HEK293T (cell line): Measurements from ENCODE around the gene TEDDM1.
A peak's percentile ranks its signal among the peaks of the same experiment; 100 is the strongest.

ENCODE experiments used
- CTCF ChIA-PET: fragments of 350-600 bp; formaldehyde crosslinking; extraction: SDS; loops from one replicate; lab custom pipeline; 2021; ENCODE audit warnings: antibody characterized with exemption, inconsistent platforms; lab: Yijun Ruan, JAX
- POLR2A ChIA-PET: fragments of 350-600 bp; formaldehyde crosslinking; extraction: SDS; loops from one replicate; lab custom pipeline; 2020; ENCODE audit warnings: antibody characterized with exemption, inconsistent platforms; lab: Yijun Ruan, JAX
- DNase-seq: peaks from one replicate; pipeline ENCODE4 v3.0.0; 2012; ENCODE audit warnings: mixed read lengths; ENCODE audit errors: extremely low spot score
- ARNT ChIP-seq: fragments of 450-650 bp; IDR thresholded peaks from 2 replicates; pipeline ENCODE4 v1.6.1; 2017; ENCODE audit warnings: mild to moderate bottlenecking
- BHLHE40 ChIP-seq: fragments of 450-650 bp; IDR thresholded peaks from 2 replicates; pipeline ENCODE4 v1.6.1; 2016; ENCODE audit warnings: mild to moderate bottlenecking, moderate library complexity, borderline replicate concordance
- CTBP1 ChIP-seq: fragments of 450-650 bp; IDR thresholded peaks from 2 replicates; pipeline ENCODE4 v1.6.1; 2016; ENCODE audit warnings: borderline replicate concordance
- ELF4 ChIP-seq: fragments of 450-650 bp; IDR thresholded peaks from 2 replicates; pipeline ENCODE4 v1.6.1; 2017; ENCODE audit warnings: antibody characterized with exemption
- FOXA1 ChIP-seq: fragments of 450-650 bp; IDR thresholded peaks from 2 replicates; pipeline ENCODE4 v1.6.1; 2016; ENCODE audit warnings: mild to moderate bottlenecking
- FOXK2 ChIP-seq: fragments of 450-650 bp; IDR thresholded peaks from 2 replicates; pipeline ENCODE4 v1.6.1; 2016; ENCODE audit warnings: mild to moderate bottlenecking
- FOXM1 ChIP-seq: fragments of 450-650 bp; IDR thresholded peaks from 2 replicates; pipeline ENCODE4 v1.6.1; 2017; ENCODE audit warnings: mild to moderate bottlenecking, borderline replicate concordance
- HDGF ChIP-seq: fragments of 450-650 bp; IDR thresholded peaks from 2 replicates; pipeline ENCODE4 v1.6.1; 2017; ENCODE audit warnings: antibody characterized with exemption, borderline replicate concordance
- L3MBTL2 ChIP-seq: fragments of 450-650 bp; conservative IDR thresholded peaks from 2 replicates; pipeline ENCODE4 v1.6.1; 2016; ENCODE audit warnings: mild to moderate bottlenecking
- LEF1 ChIP-seq: fragments of 450-650 bp; IDR thresholded peaks from 2 replicates; pipeline ENCODE4 v1.6.1; 2017; ENCODE audit warnings: mild to moderate bottlenecking, borderline replicate concordance
- NFRKB ChIP-seq: fragments of 450-650 bp; IDR thresholded peaks from 2 replicates; pipeline ENCODE4 v1.6.1; 2016; ENCODE audit warnings: mild to moderate bottlenecking, moderate library complexity
- SP1 ChIP-seq: fragments of 450-650 bp; IDR thresholded peaks from 2 replicates; pipeline ENCODE4 v1.6.1; 2017
- SUZ12 ChIP-seq: fragments of 450-650 bp; IDR thresholded peaks from 2 replicates; pipeline ENCODE4 v1.6.1; 2016; ENCODE audit warnings: mild to moderate bottlenecking
- TARDBP ChIP-seq: fragments of 450-650 bp; IDR thresholded peaks from 2 replicates; pipeline ENCODE4 v1.6.1; 2016
- ZNF384 ChIP-seq: fragments of 450-650 bp; IDR thresholded peaks from 2 replicates; pipeline ENCODE4 v1.6.1; 2016
- TF ChIP-seq, protein P1 (sequence below): fragments of 450-650 bp; IDR thresholded peaks from 2 replicates; pipeline ENCODE4 v1.6.1; 2016

The TEDDM1 gene

DNA sequence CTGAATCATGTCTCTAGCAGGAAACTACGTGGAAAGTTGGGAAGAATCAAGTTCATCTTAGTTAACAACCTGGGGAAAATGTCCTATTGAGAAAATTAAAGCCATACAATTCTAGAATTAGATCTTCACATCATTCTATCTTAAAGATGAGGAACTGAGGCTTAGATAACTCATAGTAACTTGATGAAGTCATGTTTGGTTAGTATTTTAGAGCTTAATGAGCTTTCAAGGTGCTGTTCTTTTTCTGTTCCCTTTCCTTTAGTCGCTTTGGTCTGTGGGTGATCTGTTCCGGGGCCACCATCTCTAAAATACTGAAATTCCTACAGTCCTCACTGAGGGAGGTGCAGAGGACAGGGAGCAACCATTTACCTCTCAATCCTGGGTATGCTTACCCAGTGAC is 4.6 kb downstream of the TEDDM1 start:
- CTCF ChIA-PET, result interaction anchor here (0.8 to 2.9 kb wide), 4 partner anchors 12 to 311 kb away, joined by 3 to 29 read pairs (median 7); no protein-coding TSS in a partner anchor
- POLR2A ChIA-PET, result interaction anchor here (0.6 to 0.8 kb wide), 2 partner anchors 93 to 198 kb away, joined by 3 read pairs; no protein-coding TSS in a partner anchor
- no peak for TF ChIP-seq SP1
- TF ChIP-seq TARDBP, result no peak
- no peak for TF ChIP-seq ARNT
- TF ChIP-seq SUZ12, result no peak
- TF ChIP-seq ZNF384, result no peak
- no peak for TF ChIP-seq NFRKB
- TF ChIP-seq ELF4, result no peak
- TF ChIP-seq HDGF, result no peak
- TF ChIP-seq L3MBTL2, result no peak
- TF ChIP-seq BHLHE40, result no peak
- TF ChIP-seq LEF1, result no peak
- TF ChIP-seq CTBP1, result no peak
- TF ChIP-seq FOXM1, result no peak
- TF ChIP-seq, protein P1, sequence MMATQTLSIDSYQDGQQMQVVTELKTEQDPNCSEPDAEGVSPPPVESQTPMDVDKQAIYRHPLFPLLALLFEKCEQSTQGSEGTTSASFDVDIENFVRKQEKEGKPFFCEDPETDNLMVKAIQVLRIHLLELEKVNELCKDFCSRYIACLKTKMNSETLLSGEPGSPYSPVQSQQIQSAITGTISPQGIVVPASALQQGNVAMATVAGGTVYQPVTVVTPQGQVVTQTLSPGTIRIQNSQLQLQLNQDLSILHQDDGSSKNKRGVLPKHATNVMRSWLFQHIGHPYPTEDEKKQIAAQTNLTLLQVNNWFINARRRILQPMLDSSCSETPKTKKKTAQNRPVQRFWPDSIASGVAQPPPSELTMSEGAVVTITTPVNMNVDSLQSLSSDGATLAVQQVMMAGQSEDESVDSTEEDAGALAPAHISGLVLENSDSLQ, result no peak
- no peak for DNase-seq

DNA sequence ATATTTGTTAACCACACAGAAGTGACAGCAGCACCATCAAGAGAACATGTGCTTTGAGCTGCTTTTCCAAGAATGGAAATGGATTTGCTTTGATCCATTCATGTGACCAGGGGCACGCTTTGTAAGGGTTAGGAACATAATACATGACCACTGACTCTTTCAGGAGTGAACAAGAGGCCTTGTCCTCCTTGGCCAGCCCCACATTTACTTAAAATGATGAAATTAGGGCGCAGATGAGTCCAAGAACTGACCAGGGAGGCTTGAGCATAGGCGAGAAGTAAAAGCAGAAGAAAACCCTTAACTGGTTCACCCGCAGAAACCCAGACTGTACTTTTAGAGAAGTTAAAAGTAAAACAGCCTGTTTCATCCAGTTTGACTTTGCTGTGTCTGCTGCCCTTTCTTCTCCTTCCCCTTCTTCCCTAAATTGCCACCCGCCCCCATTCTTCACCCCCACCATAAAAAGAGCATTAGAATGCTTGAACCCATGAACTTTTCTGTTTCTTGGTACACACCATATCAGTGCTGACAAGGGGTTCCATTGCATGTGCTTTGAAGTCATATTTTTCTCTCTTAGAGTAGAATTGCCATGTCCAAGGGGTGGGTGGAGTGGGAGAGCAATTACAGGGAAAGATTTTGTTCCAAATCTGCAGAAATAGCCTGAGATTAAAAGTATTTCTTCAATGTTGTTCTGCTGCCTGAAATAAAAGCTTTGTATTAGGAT is 6.3 kb downstream of the TEDDM1 start:
- ChIA-PET POLR2A (no interaction called here), CTCF (interaction anchor here (1.0 to 2.9 kb wide), 4 partner anchors 251 to 313 kb away, joined by 3 to 29 read pairs (median 4); no protein-coding TSS in a partner anchor)
- no peak for DNase-seq
- TF ChIP-seq FOXM1 (no peak), SP1 (no peak), ARNT (no peak), L3MBTL2 (no peak), NFRKB (no peak), FOXK2 (no peak), LEF1 (no peak), TARDBP (no peak), FOXA1 (no peak), SUZ12 (no peak), CTBP1 (no peak), BHLHE40 (no peak), HDGF (no peak), ELF4 (no peak), ZNF384 (no peak)
- TF ChIP-seq, protein P1, result no peak

DNA sequence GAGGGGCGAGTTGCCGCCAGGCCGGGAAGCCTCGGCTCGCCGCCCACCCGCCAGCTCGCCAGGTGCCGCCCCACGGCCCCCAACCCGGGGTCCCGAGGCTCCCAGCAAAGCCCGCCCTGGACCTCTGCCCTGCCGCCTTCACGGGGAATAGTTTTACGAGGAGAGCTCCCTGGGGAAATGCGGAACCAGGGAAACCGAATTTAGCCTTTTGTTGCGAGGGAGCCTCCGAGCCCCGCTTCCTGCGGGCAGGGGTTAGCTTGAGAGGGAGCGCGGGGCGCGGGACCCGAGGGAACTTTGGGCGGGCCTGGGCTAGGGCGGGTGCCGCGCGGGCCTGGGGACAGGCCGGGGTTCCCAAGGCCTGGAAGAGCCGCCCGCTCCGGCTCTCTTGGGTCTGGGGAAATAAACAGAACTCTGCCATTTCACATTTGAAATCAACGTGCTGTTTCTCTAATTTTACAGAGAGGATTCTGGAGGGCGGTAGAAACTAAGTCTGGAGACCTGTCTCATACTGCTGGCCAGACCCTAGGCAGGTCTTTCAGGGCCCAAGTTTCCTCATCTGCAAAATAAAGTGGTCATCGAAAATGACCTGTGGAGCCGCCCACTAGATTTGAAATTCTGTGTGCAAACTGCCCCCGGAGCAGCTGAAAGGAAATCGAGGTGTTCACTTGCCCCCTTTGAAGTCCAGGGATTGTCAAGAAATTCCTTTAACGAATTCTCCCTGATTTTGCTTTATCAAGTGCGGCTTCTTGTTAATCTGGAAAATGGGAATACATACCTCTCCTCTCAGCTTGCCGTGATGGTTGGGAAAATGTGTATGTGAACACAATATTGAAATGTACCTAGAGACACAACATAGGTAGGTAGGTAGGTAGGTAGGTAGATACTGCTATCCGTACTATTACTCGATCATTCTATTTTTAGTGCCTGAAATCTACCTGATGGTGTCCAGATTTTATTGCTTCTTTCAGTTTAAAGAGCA is 8.1 kb downstream of the TEDDM1 start:
- POLR2A ChIA-PET, result interaction anchor here (0.6 to 1.3 kb wide), 13 partner anchors 9 to 323 kb away, joined by 3 to 13 read pairs (median 4); no protein-coding TSS in a partner anchor

DNA sequence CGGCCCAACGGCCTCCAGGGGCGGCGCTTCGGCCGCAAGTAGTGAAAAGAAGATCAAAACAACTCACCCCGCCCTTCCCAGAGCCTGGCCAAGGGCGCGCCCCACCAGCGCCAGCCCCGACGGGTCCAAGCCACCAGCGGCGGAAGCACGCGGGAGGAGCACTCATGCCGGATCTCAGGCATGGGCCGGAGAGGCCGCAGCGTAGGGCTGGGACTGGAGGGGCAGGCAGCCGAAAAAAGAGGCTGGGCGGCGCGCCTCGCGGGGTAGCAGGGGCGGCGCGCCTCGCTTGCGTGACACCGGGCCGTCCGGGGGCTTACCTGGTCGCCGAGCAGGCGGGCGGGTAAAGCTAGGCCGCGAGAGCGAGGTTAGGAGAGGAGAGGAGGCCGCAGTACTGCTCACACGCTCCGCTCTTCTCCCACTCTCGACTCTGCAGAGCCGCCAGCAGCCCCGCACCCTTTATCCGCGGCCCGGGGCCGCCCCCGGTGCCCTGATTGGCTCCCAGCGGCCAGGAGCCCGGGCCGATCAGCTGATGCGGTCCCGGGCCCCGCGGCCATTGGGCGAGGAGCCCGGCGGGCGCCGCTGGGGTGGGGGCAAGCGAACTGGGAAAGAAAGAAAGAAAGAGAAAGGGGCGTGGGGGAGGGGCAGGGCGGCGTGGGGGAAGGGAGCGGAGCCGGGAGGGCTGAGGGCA is 9.0 kb downstream of the TEDDM1 start, which contains the start of gene GLUL:
Gene GLUL, minus strand, starts transcription at position 429 of the 688 bp plus-strand sequence. CDS start 3,053 bp downstream, outside the sequence.
- peak; percentile 73 for TF ChIP-seq L3MBTL2
- peak; percentile 10; the same call in 1 of the 2 replicates for TF ChIP-seq TARDBP
- TF ChIP-seq NFRKB, result no peak
- TF ChIP-seq SUZ12, result no peak
- no peak for TF ChIP-seq ZNF384
- peak; percentile 80 for TF ChIP-seq ELF4
- peak; percentile 54; the same call in 1 of the 2 replicates for TF ChIP-seq ARNT
- TF ChIP-seq CTBP1, result no peak
- POLR2A ChIA-PET, result interaction anchor here (0.6 to 1.3 kb wide), 13 partner anchors 10 to 322 kb away, joined by 3 to 13 read pairs (median 4); no protein-coding TSS in a partner anchor
- peak; percentile 96 for DNase-seq
- CTCF ChIA-PET, result interaction anchor here (1.7 kb wide), 1 partner anchor 248 kb away, joined by 5 read pairs; no protein-coding TSS in a partner anchor

More for the DNA sequence above, 8.1 kb downstream of the TEDDM1 start:
- CTCF ChIA-PET, result interaction anchor here (1.7 kb wide), 1 partner anchor 249 kb away, joined by 5 read pairs; no protein-coding TSS in a partner anchor
- DNase-seq, result peak; percentile 61
- TF ChIP-seq HDGF, result no peak
- no peak for TF ChIP-seq FOXA1
- no peak for TF ChIP-seq ARNT
- no peak for TF ChIP-seq FOXM1
- no peak for TF ChIP-seq SP1
- TF ChIP-seq, protein P1, result no peak
- TF ChIP-seq SUZ12, result no peak
- TF ChIP-seq ELF4, result no peak
- no peak for TF ChIP-seq NFRKB

DNA sequence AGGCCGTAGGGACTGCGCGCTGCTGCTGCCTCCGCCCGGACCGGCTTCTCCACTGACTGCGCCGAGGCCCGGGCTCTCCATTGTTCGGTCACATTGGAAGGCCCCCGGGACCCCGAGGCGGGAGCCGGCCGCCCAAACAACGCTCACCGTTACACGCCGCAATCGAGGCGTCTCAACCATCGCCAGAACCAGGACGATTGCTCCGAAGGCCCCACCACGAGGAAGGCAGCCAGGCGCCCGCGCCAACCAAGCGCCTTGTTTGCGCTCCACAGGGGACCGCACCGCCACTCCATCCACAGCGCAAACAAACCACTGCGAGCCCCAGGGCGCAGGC is 9.5 kb downstream of the TEDDM1 start:
- TF ChIP-seq TARDBP (no peak), CTBP1 (no peak), SP1 (no peak), BHLHE40 (no peak), NFRKB (no peak), FOXK2 (no peak), LEF1 (no peak), HDGF (no peak), ZNF384 (no peak), ELF4 (no peak)
- TF ChIP-seq, protein P1, result no peak
- POLR2A ChIA-PET, result no interaction called here
- no peak for DNase-seq
- CTCF ChIA-PET, result no interaction called here
